Esophagus squamous epithelium (tissue), 4 donors: ENCODE results near the gene CEP250.

ENCODE experiments used
- CTCF ChIP-seq, 6 experiments: fragments of 450-650 bp in 4 of 6; fragments of 200-600 bp in 2 of 6; sonication (generic) in 2 of 6; IDR thresholded peaks; one replicate each; pipeline ENCODE4 v1.5.1; 2016 to 2019; ENCODE audit warnings: antibody characterized with exemption in 6 of 6, mild to moderate bottlenecking in 4 of 6, moderate library complexity in 4 of 6
- POLR2A ChIP-seq, 4 donors: fragments of 450-650 bp; IDR thresholded peaks; one replicate each; pipeline ENCODE4 v1.6.1; 2017; ENCODE audit warnings: antibody characterized with exemption in 4 of 4, mild to moderate bottlenecking in 4 of 4, moderate library complexity in 3 of 4

DNA sequence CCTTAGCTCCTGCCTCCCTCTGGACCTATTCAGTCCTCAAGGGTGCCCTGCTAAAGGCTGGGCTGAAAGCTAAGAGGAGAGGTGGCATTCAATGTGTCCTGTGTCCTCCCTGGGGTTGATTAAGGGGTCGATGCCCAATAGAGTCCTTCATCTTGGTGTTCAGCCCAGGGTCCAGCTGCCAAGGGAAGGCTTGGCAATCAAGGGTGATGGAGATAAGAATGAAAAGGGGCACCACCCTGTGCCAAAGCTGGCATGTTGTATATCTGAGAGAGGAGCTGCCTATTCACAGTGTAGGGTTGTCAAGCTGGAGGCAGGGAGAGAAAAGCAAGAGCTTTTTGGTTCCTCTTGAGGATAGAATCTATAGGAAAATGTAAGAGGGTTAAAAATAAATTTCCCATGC is 61.7 kb downstream of the CEP250 start:
- TF ChIP-seq CTCF (IDR thresholded peaks at IDR 0.05) = no peak
- no peak for TF ChIP-seq POLR2A (IDR thresholded peaks at IDR 0.05)
